Prostate gland (tissue), 2 donors: ENCODE measurements around the gene RPL28. TPM values are rescaled to one million over a fixed set of nuclear protein-coding genes. Genes with fewer than 3 reads are reported as not detected.

Source experiments
- DNase-seq: peaks from one replicate; pipeline ENCODE4 v3.0.0-alpha.2; 2019; ENCODE audit warnings: low spot score
- H3K27ac ChIP-seq, 2 donors: fragments of 200-600 bp; sonication (generic); 2 replicates each; pipeline ENCODE4 v1.5.1; 2017 to 2019
- H3K27me3 ChIP-seq: fragments of 200-600 bp; sonication (generic); replicated peaks from 2 replicates; pipeline ENCODE4 v1.5.1; 2019; ENCODE audit not compliant: insufficient read depth
- H3K36me3 ChIP-seq, 2 donors: fragments of 200-600 bp; sonication (generic); 1 replicate in 1 of 2; 2 replicates in 1 of 2; pipeline versions ENCODE4 v1.5.1 to v1.8.1; 2017 to 2019
- H3K4me1 ChIP-seq: fragments of 200-600 bp; sonication (generic); replicated peaks from 2 replicates; pipeline ENCODE4 v1.5.1; 2019
- H3K4me3 ChIP-seq, 2 donors: fragments of 200-600 bp; sonication (generic); 2 replicates each; pipeline ENCODE4 v1.5.1; 2017 to 2019
- H3K9me3 ChIP-seq: fragments of 200-600 bp; sonication (generic); 2 replicates; pipeline ENCODE4 v1.5.1; 2017
- POLR2A ChIP-seq: fragments of 450-650 bp; IDR thresholded peaks from one replicate; pipeline ENCODE4 v1.6.1; 2016; ENCODE audit warnings: antibody characterized with exemption, mild to moderate bottlenecking
- POLR2AphosphoS5 ChIP-seq: sonication (generic); formaldehyde crosslinking; IDR thresholded peaks from one replicate; pipeline ENCODE4 v1.6.1; 2017; ENCODE audit warnings: antibody characterized with exemption
- WGBS: methylation state at CpG from one replicate; pipeline ENCODE4 v1.1.5; 2018; 5-methylcytosine and 5-hydroxymethylcytosine counted together
- intact Hi-C: fragments of 100-400 bp; cut with DNase I; formaldehyde crosslinking; loops from one replicate; pipeline ENCODE4 v1.14.2; 2022
- total RNA-seq, 2 donors: library from RNA; depleted of rRNA; stranded (reverse); fragments of >200 nt; gene quantifications; one replicate each; pipeline ENCODE4 v1.1.0, GENCODE V29; 2016
- TF ChIP-seq, protein P1 (sequence below), 4 experiments: fragments of 200-600 bp in 2 of 4; fragments of 450-650 bp in 2 of 4; sonication (generic) in 2 of 4; IDR thresholded peaks; 1 replicate in 3 of 4; 2 replicates in 1 of 4; pipeline ENCODE4 v1.5.1; 2016 to 2019; ENCODE audit warnings: antibody characterized with exemption in 4 of 4, mild to moderate bottlenecking in 2 of 4, moderate library complexity in 2 of 4

Gene RPL28
- total RNA-seq, 2 donors from 2014 or later, result 439 to 554 TPM

DNA sequence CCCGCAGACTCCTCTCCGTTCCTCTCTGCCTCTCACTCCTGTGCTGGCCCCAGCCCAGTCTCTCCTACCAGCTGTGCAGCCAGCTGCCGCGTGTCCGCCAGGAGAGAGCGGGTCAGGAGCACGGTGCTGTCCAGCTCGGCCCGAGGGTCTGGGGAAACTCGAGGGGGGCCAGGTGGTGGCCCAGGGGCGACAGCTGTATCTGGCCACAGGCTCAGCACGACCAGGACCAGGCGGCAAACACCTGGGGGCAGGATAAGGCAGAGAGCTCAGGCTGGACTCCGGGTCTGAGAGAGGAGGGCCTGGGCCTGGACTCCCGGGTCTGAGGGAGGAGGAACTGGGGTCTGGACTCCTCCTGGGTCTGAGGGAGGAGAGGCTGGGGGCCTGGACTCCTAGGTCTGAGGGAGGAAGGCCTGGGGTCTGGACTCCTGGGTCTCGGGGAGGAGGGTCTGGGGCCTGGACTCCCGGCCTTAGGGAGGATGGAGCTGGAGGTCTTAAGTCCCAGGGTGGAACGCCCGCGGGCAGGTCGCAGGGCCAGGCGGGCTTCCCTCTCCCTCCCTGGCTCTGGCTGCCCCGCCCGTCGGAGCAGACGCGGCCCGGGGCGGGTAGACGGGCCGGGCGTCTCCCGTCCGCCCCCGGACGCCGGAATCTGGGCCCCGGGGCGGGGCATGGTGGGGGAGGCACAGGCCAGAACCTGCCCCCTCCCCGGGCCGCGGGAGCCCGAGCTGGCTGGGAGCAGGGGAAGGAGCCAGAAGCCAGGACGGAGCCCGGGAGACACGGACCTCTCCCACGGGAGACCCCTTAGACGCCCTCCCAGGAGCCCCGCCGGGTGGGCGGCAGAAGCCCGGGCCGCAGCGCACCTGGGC, 16.8 kb upstream of the RPL28 start:
- peaks cover 32% of the 10 kb centered on the region for H3K27me3 ChIP-seq
- intact Hi-C loops, result no loop called here

DNA sequence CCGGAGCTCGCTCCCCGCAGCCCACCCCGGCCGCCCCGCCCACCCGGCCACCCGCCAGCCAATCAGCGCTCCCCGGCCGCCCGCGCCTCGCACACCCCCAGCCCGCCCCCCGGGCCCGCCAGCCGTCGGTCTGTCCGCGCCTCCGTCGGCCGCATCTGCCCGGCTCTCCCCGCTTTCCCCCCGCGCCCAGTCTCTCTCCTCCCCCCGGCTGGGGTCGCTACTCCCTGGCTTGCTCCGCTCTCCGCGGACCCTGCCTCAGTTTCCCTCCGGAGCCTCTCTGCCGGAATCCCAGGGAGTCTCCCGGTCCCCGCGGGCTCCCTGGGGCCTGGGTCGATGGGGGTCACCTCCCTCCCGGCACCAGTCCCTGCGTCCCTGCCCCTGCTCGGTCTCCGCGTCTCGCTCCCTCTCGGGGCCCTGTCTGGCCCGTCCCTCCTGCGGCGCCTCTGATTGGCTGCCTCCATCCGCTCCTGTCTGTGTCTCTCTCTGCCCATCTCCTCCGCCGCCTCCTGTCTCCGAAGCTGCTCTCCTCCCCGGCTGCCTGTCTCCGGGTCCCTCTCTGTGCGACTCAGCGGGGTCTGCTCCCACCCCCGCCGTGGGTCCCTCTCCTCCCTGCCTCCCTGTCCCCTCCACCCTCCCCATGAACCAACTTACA, 16.0 kb upstream of the RPL28 start:
- intact Hi-C loops, result no loop called here
- Histone ChIP-seq H3K27ac (no peak overlapping the region), H3K36me3 (no peaks in the 10 kb centered on the region), H3K9me3 (no peaks in the 10 kb centered on the region), H3K4me1 (peaks cover 4% of the 10 kb centered on the region), H3K27me3 (peaks cover 39% of the 10 kb centered on the region), H3K4me3 (peak overlapping the region in 1 of 2 donors; percentile 19)
- no peak for DNase-seq
- TF ChIP-seq POLR2AphosphoS5 (no peak), POLR2A (no peak)
- TF ChIP-seq, protein P1, sequence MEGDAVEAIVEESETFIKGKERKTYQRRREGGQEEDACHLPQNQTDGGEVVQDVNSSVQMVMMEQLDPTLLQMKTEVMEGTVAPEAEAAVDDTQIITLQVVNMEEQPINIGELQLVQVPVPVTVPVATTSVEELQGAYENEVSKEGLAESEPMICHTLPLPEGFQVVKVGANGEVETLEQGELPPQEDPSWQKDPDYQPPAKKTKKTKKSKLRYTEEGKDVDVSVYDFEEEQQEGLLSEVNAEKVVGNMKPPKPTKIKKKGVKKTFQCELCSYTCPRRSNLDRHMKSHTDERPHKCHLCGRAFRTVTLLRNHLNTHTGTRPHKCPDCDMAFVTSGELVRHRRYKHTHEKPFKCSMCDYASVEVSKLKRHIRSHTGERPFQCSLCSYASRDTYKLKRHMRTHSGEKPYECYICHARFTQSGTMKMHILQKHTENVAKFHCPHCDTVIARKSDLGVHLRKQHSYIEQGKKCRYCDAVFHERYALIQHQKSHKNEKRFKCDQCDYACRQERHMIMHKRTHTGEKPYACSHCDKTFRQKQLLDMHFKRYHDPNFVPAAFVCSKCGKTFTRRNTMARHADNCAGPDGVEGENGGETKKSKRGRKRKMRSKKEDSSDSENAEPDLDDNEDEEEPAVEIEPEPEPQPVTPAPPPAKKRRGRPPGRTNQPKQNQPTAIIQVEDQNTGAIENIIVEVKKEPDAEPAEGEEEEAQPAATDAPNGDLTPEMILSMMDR (IDR thresholded peaks at IDR 0.05), result no peak
- under 1% methylated on average over 36 of the region's 59 CpGs for WGBS

More for the DNA sequence above, 16.8 kb upstream of the RPL28 start:
- Histone ChIP-seq H3K27ac (no peak overlapping the region), H3K4me1 (peaks cover 4% of the 10 kb centered on the region), H3K4me3 (no peak overlapping the region), H3K36me3 (no peaks in the 10 kb centered on the region), H3K9me3 (no peaks in the 10 kb centered on the region)
- DNase-seq, result no peak
- no peak for TF ChIP-seq POLR2AphosphoS5
- TF ChIP-seq, protein P1 (IDR thresholded peaks at IDR 0.05), result no peak
- TF ChIP-seq POLR2A, result no peak
- 19% methylated on average over 31 of the region's 54 CpGs for WGBS

DNA sequence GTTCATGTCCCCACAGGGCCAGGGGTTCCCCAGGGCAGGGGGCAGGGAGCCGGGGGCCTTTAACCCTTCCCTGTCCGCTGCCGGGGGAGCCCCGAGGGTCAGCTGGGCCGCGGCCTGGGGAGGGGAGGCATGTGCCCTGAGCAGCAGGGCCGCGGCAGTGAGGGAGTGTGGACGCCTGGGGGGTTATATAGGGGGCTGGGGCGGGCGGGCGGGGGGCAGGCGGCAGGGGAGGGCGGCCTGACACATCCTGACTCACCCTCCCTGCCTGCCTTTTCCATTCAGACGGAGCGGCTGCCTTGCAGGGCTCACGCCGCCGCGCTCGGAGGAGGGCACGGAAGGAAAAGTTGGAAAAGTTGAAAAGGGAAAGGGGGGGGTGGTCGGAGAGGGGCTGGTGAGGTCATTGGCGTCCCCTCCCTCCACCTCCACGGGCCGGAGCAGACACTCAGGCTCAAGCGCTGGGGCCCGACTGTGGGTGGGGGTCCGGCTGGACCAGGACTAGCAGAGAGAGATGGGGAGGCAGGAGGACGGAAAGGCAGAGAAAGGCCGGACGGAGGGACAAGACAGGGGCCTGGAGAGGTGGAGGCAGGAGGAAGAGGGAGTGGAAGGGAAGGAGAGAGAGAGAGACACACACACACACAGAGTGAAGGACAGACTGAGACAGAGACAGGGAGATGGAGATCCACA, 15.3 kb upstream of the RPL28 start, which contains the start of gene IL11:
TSS of gene IL11 (minus strand) at position 159 of the 684 bp plus-strand sequence. CDS start at position 6, 153 bp downstream.
- WGBS, result 7% methylated on average over 28 of the region's 32 CpGs
- H3K27me3 ChIP-seq, result peaks cover 42% of the 10 kb centered on the region
- peak within 1 kb of the TSS in 1 of 2 donors; percentile 19 for H3K4me3 ChIP-seq
- intact Hi-C loops, result no loop called here
- TF ChIP-seq, protein P1 (IDR thresholded peaks at IDR 0.05), result no peak
- TF ChIP-seq POLR2A (no peak), POLR2AphosphoS5 (no peak)
- no peaks in the 10 kb centered on the region for H3K36me3 ChIP-seq
- no peak for DNase-seq
- peaks cover 4% of the 10 kb centered on the region for H3K4me1 ChIP-seq
- no peaks in the 10 kb centered on the region for H3K9me3 ChIP-seq
- H3K27ac ChIP-seq, result no peak within 1 kb of the TSS

DNA sequence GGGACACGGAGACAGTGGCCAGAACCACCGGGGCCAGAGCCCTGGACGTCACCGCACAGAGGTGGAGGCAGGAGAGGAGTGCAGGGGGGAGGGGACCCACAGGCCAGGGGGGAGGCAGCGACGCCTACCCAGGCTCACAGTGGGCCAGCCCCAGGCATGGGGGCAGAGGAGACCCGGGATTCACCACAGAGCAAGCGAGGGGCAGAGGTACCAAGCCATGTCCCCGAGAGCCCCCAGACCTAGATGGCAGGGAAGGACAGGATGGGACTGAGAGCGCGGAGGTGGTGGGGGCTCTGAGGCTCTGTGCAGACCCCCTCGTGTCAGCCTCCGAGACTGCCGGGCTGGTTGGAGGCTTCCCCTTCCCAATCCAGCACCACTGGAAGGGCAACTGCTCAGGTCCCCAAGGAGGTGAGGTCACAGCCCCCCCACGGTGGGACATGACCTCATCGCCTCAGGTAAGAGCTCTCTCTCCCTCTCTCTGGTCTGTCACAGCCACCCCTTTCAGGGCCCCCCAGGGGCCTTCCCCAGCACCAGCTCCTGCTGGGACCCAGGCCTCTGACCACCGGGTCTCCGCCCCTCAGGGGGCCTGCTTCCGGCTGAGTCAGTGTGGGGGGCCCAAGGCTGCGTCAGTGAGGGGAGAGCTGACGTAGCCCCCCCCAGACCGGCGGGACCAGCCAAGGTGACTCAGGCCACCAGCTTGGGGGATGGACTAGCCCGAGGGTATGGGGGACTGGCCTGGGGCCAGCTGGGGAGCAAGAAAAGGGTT, 13.2 kb upstream of the RPL28 start:
- WGBS, result 26% methylated on average over 22 of the region's 24 CpGs
- H3K4me3 ChIP-seq, result no peak overlapping the region
- H3K27me3 ChIP-seq, result peaks cover 44% of the 10 kb centered on the region
- no peak overlapping the region for H3K27ac ChIP-seq
- DNase-seq, result no peak
- peaks cover 4% of the 10 kb centered on the region for H3K4me1 ChIP-seq
- H3K36me3 ChIP-seq, result no peaks in the 10 kb centered on the region
- TF ChIP-seq POLR2AphosphoS5 (no peak), POLR2A (no peak)
- TF ChIP-seq, protein P1 (IDR thresholded peaks at IDR 0.05), result no peak
- intact Hi-C loops, result no loop called here
- no peaks in the 10 kb centered on the region for H3K9me3 ChIP-seq
